ENCODE measurements around the gene ZXDB. TPM values are rescaled to one million over a fixed set of nuclear protein-coding genes. Genes with fewer than 3 reads are reported as not detected.

ZXDB gene
- total and polyA plus RNA-seq, 2 of the 13 experiments (the other 11 are each of a cell fraction or from before 2014, with no cell fraction given), result 4.5 to 9.0 TPM

DNA sequence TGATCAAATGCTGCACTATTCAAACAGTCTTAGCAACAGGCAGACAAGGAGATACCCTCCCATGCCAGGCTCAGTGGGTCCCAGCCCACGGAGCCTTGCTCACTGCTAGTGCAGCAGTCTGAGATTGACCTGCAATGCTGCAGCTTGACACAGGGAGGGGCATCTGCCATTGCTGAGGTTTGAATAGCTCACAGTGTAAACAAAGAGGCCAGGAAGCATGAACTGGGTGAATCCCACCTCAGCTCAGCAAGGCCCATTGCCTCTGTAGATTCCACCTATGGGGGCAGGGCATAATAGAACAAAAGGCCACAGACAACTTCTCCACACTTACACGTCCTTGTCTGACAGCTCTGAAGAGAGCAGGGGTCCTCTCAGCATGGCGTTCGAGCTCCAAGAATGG is 26.6 kb upstream of the ZXDB start (continued):
- no peak for TF ChIP-seq HNF4A (CRISPR knock-in tag; IDR thresholded peaks at IDR 0.05)
- TF ChIP-seq, protein P1, sequence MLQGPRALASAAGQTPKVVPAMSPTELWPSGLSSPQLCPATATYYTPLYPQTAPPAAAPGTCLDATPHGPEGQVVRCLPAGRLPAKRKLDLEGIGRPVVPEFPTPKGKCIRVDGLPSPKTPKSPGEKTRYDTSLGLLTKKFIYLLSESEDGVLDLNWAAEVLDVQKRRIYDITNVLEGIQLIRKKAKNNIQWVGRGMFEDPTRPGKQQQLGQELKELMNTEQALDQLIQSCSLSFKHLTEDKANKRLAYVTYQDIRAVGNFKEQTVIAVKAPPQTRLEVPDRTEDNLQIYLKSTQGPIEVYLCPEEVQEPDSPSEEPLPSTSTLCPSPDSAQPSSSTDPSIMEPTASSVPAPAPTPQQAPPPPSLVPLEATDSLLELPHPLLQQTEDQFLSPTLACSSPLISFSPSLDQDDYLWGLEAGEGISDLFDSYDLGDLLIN (CRISPR knock-in tag; IDR thresholded peaks at IDR 0.05; ENCODE audit: borderline replicate concordance), result no peak
- TF ChIP-seq ZNF205 (CRISPR knock-in tag; IDR thresholded peaks at IDR 0.05), result no peak
- no peak for TF ChIP-seq NR2F1 (CRISPR knock-in tag; IDR thresholded peaks at IDR 0.05)
- TF ChIP-seq, protein P2, sequence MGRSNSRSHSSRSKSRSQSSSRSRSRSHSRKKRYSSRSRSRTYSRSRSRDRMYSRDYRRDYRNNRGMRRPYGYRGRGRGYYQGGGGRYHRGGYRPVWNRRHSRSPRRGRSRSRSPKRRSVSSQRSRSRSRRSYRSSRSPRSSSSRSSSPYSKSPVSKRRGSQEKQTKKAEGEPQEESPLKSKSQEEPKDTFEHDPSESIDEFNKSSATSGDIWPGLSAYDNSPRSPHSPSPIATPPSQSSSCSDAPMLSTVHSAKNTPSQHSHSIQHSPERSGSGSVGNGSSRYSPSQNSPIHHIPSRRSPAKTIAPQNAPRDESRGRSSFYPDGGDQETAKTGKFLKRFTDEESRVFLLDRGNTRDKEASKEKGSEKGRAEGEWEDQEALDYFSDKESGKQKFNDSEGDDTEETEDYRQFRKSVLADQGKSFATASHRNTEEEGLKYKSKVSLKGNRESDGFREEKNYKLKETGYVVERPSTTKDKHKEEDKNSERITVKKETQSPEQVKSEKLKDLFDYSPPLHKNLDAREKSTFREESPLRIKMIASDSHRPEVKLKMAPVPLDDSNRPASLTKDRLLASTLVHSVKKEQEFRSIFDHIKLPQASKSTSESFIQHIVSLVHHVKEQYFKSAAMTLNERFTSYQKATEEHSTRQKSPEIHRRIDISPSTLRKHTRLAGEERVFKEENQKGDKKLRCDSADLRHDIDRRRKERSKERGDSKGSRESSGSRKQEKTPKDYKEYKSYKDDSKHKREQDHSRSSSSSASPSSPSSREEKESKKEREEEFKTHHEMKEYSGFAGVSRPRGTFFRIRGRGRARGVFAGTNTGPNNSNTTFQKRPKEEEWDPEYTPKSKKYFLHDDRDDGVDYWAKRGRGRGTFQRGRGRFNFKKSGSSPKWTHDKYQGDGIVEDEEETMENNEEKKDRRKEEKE (IDR thresholded peaks at IDR 0.05), result no peak
- TF ChIP-seq HNRNPL (IDR thresholded peaks at IDR 0.05; ENCODE audit: low read depth, low read length), result no peak
- no peak for TF ChIP-seq MLLT10 (CRISPR knock-in tag; IDR thresholded peaks at IDR 0.05)
- TF ChIP-seq SALL1 (CRISPR knock-in tag; IDR thresholded peaks at IDR 0.05), result peak; percentile 46; the same call in 1 of the 2 replicates
- TF ChIP-seq ZNF335 (CRISPR knock-in tag; IDR thresholded peaks at IDR 0.05), result no peak
- no peak for TF ChIP-seq ZNF441 (CRISPR knock-in tag; IDR thresholded peaks at IDR 0.05; ENCODE audit: borderline replicate concordance)
- TF ChIP-seq TAF15 (IDR thresholded peaks at IDR 0.05; ENCODE audit: low read depth, low read length, poor library complexity, severe bottlenecking), result no peak
- TF ChIP-seq ZNF180 (CRISPR knock-in tag; IDR thresholded peaks at IDR 0.05; ENCODE audit: borderline replicate concordance, low read depth), result no peak
- TF ChIP-seq, protein P3, sequence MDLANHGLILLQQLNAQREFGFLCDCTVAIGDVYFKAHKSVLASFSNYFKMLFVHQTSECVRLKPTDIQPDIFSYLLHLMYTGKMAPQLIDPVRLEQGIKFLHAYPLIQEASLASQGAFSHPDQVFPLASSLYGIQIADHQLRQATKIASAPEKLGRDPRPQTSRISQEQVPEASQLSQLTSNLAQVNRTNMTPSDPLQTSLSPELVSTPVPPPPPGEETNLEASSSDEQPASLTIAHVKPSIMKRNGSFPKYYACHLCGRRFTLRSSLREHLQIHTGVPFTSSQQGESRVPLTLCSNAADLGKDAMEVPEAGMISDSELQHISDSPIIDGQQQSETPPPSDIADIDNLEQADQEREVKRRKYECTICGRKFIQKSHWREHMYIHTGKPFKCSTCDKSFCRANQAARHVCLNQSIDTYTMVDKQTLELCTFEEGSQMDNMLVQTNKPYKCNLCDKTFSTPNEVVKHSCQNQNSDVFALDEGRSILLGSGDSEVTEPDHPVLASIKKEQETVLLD (CRISPR knock-in tag; IDR thresholded peaks at IDR 0.05; ENCODE audit: low read depth), result no peak
- TF ChIP-seq FOXA1 (IDR thresholded peaks at IDR 0.05), result no peak
- TF ChIP-seq FOXA1 (CRISPR knock-in tag; IDR thresholded peaks at IDR 0.05), result peak; percentile 80
- TF ChIP-seq, protein P4, sequence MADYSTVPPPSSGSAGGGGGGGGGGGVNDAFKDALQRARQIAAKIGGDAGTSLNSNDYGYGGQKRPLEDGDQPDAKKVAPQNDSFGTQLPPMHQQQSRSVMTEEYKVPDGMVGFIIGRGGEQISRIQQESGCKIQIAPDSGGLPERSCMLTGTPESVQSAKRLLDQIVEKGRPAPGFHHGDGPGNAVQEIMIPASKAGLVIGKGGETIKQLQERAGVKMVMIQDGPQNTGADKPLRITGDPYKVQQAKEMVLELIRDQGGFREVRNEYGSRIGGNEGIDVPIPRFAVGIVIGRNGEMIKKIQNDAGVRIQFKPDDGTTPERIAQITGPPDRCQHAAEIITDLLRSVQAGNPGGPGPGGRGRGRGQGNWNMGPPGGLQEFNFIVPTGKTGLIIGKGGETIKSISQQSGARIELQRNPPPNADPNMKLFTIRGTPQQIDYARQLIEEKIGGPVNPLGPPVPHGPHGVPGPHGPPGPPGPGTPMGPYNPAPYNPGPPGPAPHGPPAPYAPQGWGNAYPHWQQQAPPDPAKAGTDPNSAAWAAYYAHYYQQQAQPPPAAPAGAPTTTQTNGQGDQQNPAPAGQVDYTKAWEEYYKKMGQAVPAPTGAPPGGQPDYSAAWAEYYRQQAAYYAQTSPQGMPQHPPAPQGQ (CRISPR knock-in tag; IDR thresholded peaks at IDR 0.05; ENCODE audit: borderline replicate concordance), result no peak
- TF ChIP-seq, protein P5, sequence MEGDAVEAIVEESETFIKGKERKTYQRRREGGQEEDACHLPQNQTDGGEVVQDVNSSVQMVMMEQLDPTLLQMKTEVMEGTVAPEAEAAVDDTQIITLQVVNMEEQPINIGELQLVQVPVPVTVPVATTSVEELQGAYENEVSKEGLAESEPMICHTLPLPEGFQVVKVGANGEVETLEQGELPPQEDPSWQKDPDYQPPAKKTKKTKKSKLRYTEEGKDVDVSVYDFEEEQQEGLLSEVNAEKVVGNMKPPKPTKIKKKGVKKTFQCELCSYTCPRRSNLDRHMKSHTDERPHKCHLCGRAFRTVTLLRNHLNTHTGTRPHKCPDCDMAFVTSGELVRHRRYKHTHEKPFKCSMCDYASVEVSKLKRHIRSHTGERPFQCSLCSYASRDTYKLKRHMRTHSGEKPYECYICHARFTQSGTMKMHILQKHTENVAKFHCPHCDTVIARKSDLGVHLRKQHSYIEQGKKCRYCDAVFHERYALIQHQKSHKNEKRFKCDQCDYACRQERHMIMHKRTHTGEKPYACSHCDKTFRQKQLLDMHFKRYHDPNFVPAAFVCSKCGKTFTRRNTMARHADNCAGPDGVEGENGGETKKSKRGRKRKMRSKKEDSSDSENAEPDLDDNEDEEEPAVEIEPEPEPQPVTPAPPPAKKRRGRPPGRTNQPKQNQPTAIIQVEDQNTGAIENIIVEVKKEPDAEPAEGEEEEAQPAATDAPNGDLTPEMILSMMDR (CRISPR knock-in tag; IDR thresholded peaks at IDR 0.05), result peak; percentile 55
- no peak for TF ChIP-seq ETV6 (CRISPR knock-in tag; conservative IDR thresholded peaks at IDR 0.05)
- TF ChIP-seq ZNF20 (CRISPR knock-in tag; IDR thresholded peaks at IDR 0.05), result no peak
- TF ChIP-seq ZFYVE20 (CRISPR knock-in tag; IDR thresholded peaks at IDR 0.05; ENCODE audit: borderline replicate concordance, low read depth), result no peak
- TF ChIP-seq SOX13 (IDR thresholded peaks at IDR 0.05), result no peak
- TF ChIP-seq SOX13 (CRISPR knock-in tag; conservative IDR thresholded peaks at IDR 0.05 in 1 of 2, IDR thresholded peaks at IDR 0.05 in 1 of 2), result peak in 1 of 2 experiments; percentile 33; a peak in 1 of 4 replicates
